H1 (cell line): Measurements from ENCODE around the gene LRRC27. TPM values are rescaled to one million over a fixed set of nuclear protein-coding genes. Genes with fewer than 3 reads are reported as not detected.

Experiments used
- CTCF ChIA-PET: fragments of 300-600 bp; sonication (Branson Sonifier 250); formaldehyde crosslinking; loops from one replicate; lab custom pipeline; 2021; ENCODE audit not compliant: partially characterized antibody; lab: Charles Lee
- POLR2A ChIA-PET: fragments of 300-600 bp; sonication (Branson Sonifier 250); formaldehyde crosslinking; loops from one replicate; lab custom pipeline; 2021; ENCODE audit warnings: inconsistent platforms; ENCODE audit not compliant: partially characterized antibody; lab: Charles Lee
- DNase-seq, 2 experiments: peaks; one replicate each; pipeline versions ENCODE4 v3.0.0 to v3.0.0-alpha.2; 2010 to 2022; ENCODE audit warnings: low spot score in 2 of 2, low read depth in 1 of 2, mixed read lengths in 1 of 2
- FAIRE-seq: peaks from 2 replicates; lab custom pipeline; 2011; peaks lifted over from hg19 to GRCh38; lab: Jason Lieb, UNC
- H2AFZ ChIP-seq: 2 replicates; pipeline ENCODE4 v1.8.1; 2012; ENCODE audit warnings: low read length, inconsistent platforms
- H2AK5ac ChIP-seq: 2 replicates; pipeline ENCODE4 v1.6.1; 2013; ENCODE audit warnings: low read depth, low read length
- H2BK120ac ChIP-seq: replicated peaks from 2 replicates; pipeline ENCODE3; 2013; ENCODE audit warnings: low read depth, low read length, inconsistent platforms
- H2BK12ac ChIP-seq: 2 replicates; pipeline ENCODE4 v1.6.1; 2013; ENCODE audit warnings: low read depth, low read length
- H2BK15ac ChIP-seq: 2 replicates; pipeline ENCODE4 v1.6.1; 2013; ENCODE audit warnings: low read length
- H2BK20ac ChIP-seq: 2 replicates; pipeline ENCODE4 v1.6.1; 2013; ENCODE audit warnings: low read length
- H2BK5ac ChIP-seq: 2 replicates; pipeline ENCODE4 v1.6.1; 2013; ENCODE audit warnings: low read depth, low read length
- H3K14ac ChIP-seq: 2 replicates; pipeline ENCODE4 v1.6.1; 2013; ENCODE audit warnings: inconsistent platforms; ENCODE audit not compliant: insufficient read length
- H3K18ac ChIP-seq: 2 replicates; pipeline ENCODE4 v1.6.1; 2013; ENCODE audit warnings: low read length; ENCODE audit errors: extremely low read depth
- H3K23ac ChIP-seq: 2 replicates; pipeline ENCODE4 v1.6.1; 2013; ENCODE audit warnings: inconsistent platforms; ENCODE audit not compliant: insufficient read length
- H3K23me2 ChIP-seq: 2 replicates; pipeline ENCODE4 v1.6.1; 2013; ENCODE audit warnings: low read depth, low read length
- H3K27ac ChIP-seq: 2 replicates; pipeline ENCODE4 v1.6.1; 2011; ENCODE audit warnings: low read depth, low read length, inconsistent platforms
- H3K27me3 ChIP-seq, 4 experiments: replicated peaks in 1 of 4; 1 replicate in 1 of 4; 2 replicates in 3 of 4; pipeline versions ENCODE4 v1.6.1 to v1.8.1; 2011 to 2013; ENCODE audit warnings: low read length in 3 of 4, mild to moderate bottlenecking in 3 of 4, inconsistent platforms in 2 of 4, mixed read lengths in 2 of 4, moderate library complexity in 1 of 4; ENCODE audit not compliant: control insufficient read depth in 3 of 4, insufficient read depth in 3 of 4; ENCODE audit errors: extremely low read depth in 1 of 4
- H3K36me3 ChIP-seq, 4 experiments: 2 replicates each; pipeline versions ENCODE4 v1.6.1 to v1.8.1; 2011 to 2013; ENCODE audit warnings: mild to moderate bottlenecking in 4 of 4, low read length in 3 of 4, moderate library complexity in 2 of 4, control low read depth in 1 of 4, inconsistent platforms in 1 of 4; ENCODE audit not compliant: insufficient read depth in 4 of 4, control insufficient read depth in 2 of 4
- H3K4ac ChIP-seq: replicated peaks from 2 replicates; pipeline ENCODE3; 2013; ENCODE audit warnings: low read length, low read depth, mixed read lengths, inconsistent platforms; ENCODE audit not compliant: insufficient read length
- H3K4me1 ChIP-seq, 4 experiments: replicated peaks in 1 of 4; 1 replicate in 1 of 4; 2 replicates in 3 of 4; pipeline versions ENCODE4 v1.6.1 to v1.8.1; 2011 to 2013; ENCODE audit warnings: low read length in 3 of 4, inconsistent platforms in 2 of 4, mixed read lengths in 1 of 4; ENCODE audit not compliant: insufficient read depth in 4 of 4, control insufficient read depth in 3 of 4
- H3K4me2 ChIP-seq, 2 experiments: 2 replicates each; pipeline versions ENCODE4 v1.6.1 to v1.8.1; 2011 to 2013; ENCODE audit warnings: low read depth in 2 of 2, low read length in 2 of 2, control low read depth in 1 of 2, inconsistent platforms in 1 of 2, mild to moderate bottlenecking in 1 of 2; ENCODE audit not compliant: insufficient read depth in 1 of 2
- H3K4me3 ChIP-seq, 4 experiments: fragments of 200-600, 300-600 bp in 1 of 4; sonication (generic), shearing (Covaris generic), sonication (Bioruptor Twin) in 1 of 4; 2 replicates each; pipeline versions ENCODE4 v1.5.1 to v1.8.1; 2011 to 2016; ENCODE audit warnings: low read length in 4 of 4, low read depth in 3 of 4, control low read depth in 2 of 4, inconsistent platforms in 2 of 4, mild to moderate bottlenecking in 2 of 4, mixed read lengths in 1 of 4, moderate library complexity in 1 of 4; ENCODE audit not compliant: insufficient read depth in 2 of 4; ENCODE audit errors: extremely low read depth in 1 of 4
- H3K56ac ChIP-seq: replicated peaks from 2 replicates; pipeline ENCODE3; 2013; ENCODE audit warnings: low read depth, mild to moderate bottlenecking, mixed read lengths, low read length, inconsistent platforms; ENCODE audit not compliant: insufficient read length
- H3K79me1 ChIP-seq: 2 replicates; pipeline ENCODE4 v1.6.1; 2013; ENCODE audit warnings: low read depth, low read length, control low read depth
- H3K79me2 ChIP-seq, 2 experiments: 2 replicates each; pipeline versions ENCODE4 v1.6.1 to v1.8.1; 2012 to 2013; ENCODE audit warnings: low read length in 2 of 2, mild to moderate bottlenecking in 2 of 2, inconsistent platforms in 1 of 2; ENCODE audit not compliant: insufficient read depth in 2 of 2, control insufficient read depth in 1 of 2
- H3K9ac ChIP-seq, 4 experiments: replicated peaks in 1 of 4; 1 replicate in 1 of 4; 2 replicates in 3 of 4; pipeline versions ENCODE4 v1.6.1 to v1.8.1; 2011 to 2013; ENCODE audit warnings: low read depth in 3 of 4, low read length in 3 of 4, control low read depth in 2 of 4, mild to moderate bottlenecking in 2 of 4, moderate library complexity in 2 of 4, inconsistent platforms in 1 of 4; ENCODE audit errors: extremely low read depth in 1 of 4
- H3K9me3 ChIP-seq, 2 experiments: 2 replicates each; pipeline versions ENCODE4 v1.6.1 to v1.8.1; 2012 to 2013; ENCODE audit warnings: mild to moderate bottlenecking in 2 of 2, moderate library complexity in 2 of 2, control low read depth in 1 of 2, inconsistent platforms in 1 of 2, low read depth in 1 of 2, low read length in 1 of 2, mixed read lengths in 1 of 2; ENCODE audit not compliant: insufficient read depth in 2 of 2
- H4K20me1 ChIP-seq, 2 experiments: replicated peaks in 1 of 2; 2 replicates each; pipeline versions ENCODE3 to v1.8.1; 2011 to 2013; ENCODE audit warnings: inconsistent platforms in 2 of 2, low read length in 2 of 2, mild to moderate bottlenecking in 1 of 2; ENCODE audit not compliant: insufficient read depth in 2 of 2, control insufficient read depth in 1 of 2
- H4K5ac ChIP-seq: 2 replicates; pipeline ENCODE4 v1.6.1; 2013; ENCODE audit warnings: low read length, low read depth, mixed read lengths, inconsistent platforms; ENCODE audit not compliant: insufficient read length
- H4K8ac ChIP-seq: 2 replicates; pipeline ENCODE4 v1.8.0; 2013; ENCODE audit warnings: mild to moderate bottlenecking, moderate library complexity, low read length, inconsistent platforms; ENCODE audit not compliant: insufficient read depth; ENCODE audit errors: extremely low read depth
- H4K91ac ChIP-seq: replicated peaks from 2 replicates; pipeline ENCODE3; 2013; ENCODE audit warnings: low read length, mixed read lengths, inconsistent platforms; ENCODE audit not compliant: insufficient read length
- BRCA1 ChIP-seq: IDR thresholded peaks from 2 replicates; pipeline ENCODE4 v1.6.1; 2012; ENCODE audit warnings: low read depth, low read length, improper control_type of control experiment
- RBBP5 ChIP-seq: IDR thresholded peaks from 2 replicates; pipeline ENCODE4 v1.7.1; 2012; ENCODE audit warnings: low read depth, mild to moderate bottlenecking, inconsistent platforms, low read length, moderate library complexity, borderline replicate concordance
- WGBS, 2 experiments: shearing (Covaris generic) in 1 of 2; methylation state at CpG; one replicate each; pipeline versions ENCODE4 v1.1.6 to v1.1.7; 2013 to 2015; ENCODE audit warnings: low lambda C conversion rate in 2 of 2, mixed read lengths in 2 of 2, inconsistent platforms in 1 of 2, low coverage in 1 of 2, missing lambda C conversion rate in 1 of 2; ENCODE audit not compliant: insufficient replicate concordance in 2 of 2, insufficient coverage in 1 of 2, insufficient read length in 1 of 2; ENCODE audit errors: extremely low coverage in 1 of 2, missing lambda C conversion rate in 1 of 2; 5-methylcytosine and 5-hydroxymethylcytosine counted together
- polyA plus RNA-seq, 7 experiments: library from polyadenylated mRNA; depleted of rRNA in 3 of 7; stranded (reverse) in 5 of 7; unstranded in 2 of 7; fragments of >200 nt in 5 of 7; fragments of 200-250 nt in 2 of 7; gene quantifications; 1 replicate in 5 of 7; 2 replicates in 1 of 7; 4 replicates in 1 of 7; pipeline versions ENCODE4 v1.2.1 to v1.2.3, GENCODE V29; 2011 to 2013; ENCODE audit warnings: missing spikeins in 2 of 7, mixed read lengths in 2 of 7
- total RNA-seq: library from RNA; stranded (reverse); fragmentation: NEBNext Ultra II Directional; extraction: Animal tissue kit (Norgen Biotek cat#: 25700); gene quantifications from 2 replicates; pipeline ENCODE4 v1.2.1, GENCODE V29; 2021

Gene LRRC27
- total and polyA plus RNA-seq, 2 of the 8 experiments (the other 6 are each of a cell fraction or from before 2014, with no cell fraction given), result 1.2 to 3.8 TPM

DNA sequence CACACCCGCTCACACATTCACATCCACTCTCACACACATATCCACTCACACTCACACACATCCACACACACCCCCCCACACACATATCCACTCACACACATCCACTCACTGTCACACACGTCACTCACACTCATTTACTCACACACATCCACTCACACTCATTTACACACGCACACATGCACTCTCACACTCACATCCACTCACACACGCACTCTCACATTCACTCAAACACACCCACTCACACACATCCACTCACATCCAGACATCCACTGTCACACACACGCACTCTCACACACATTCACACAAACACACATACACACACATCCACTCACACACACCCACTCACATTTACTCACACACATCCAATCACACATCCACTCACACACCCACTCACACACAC, 83.3 kb downstream of the LRRC27 start:
- peaks cover 0 to 6% of the 10 kb centered on the region in 2 experiments for H4K20me1 ChIP-seq
- H2BK12ac ChIP-seq, result peak overlapping the region; percentile 35; the same call in 1 of the 2 replicates
- no peak overlapping the region for H2BK120ac ChIP-seq
- no peak overlapping the region for H2AFZ ChIP-seq
- peaks cover 4% of the 10 kb centered on the region; the same call in 1 of the 2 replicates for H3K79me1 ChIP-seq
- peak overlapping the region; percentile 49 for H3K4ac ChIP-seq
- ChIA-PET CTCF (no interaction called here), POLR2A (interaction anchor here (1.4 kb wide), 1 partner anchor 13 kb away, joined by 5 read pairs; no protein-coding TSS in a partner anchor)
- H3K4me1 ChIP-seq, result peaks cover 9 to 41% (median 25%) of the 10 kb centered on the region in 4 experiments
- H3K4me2 ChIP-seq, result no peak overlapping the region
- 0 out of 7 replicates have a peak, but pooled peaks cover 0 to 2% (median 0%) of the 10 kb centered on the region in 4 experiments for H3K27me3 ChIP-seq
- no peak overlapping the region for H2BK20ac ChIP-seq
- H3K23me2 ChIP-seq, result peaks cover 11% of the 10 kb centered on the region; the same call in 1 of the 2 replicates
- no peaks in the 10 kb centered on the region for H3K9me3 ChIP-seq
- no peak for TF ChIP-seq RBBP5
- no peak for TF ChIP-seq BRCA1
- H2BK5ac ChIP-seq, result peak overlapping the region; percentile 1; the same call in 1 of the 2 replicates
- no peak for FAIRE-seq
- H3K56ac ChIP-seq, result peak overlapping the region; percentile 87
- 75 to 100% methylated on average over 1 to 5 of the region's 5 CpGs for WGBS, 2 experiments
- peaks cover 0 to 4% of the 10 kb centered on the region in 2 experiments; a peak in 1 of 4 replicates for H3K79me2 ChIP-seq
- no peak for DNase-seq
- no peak overlapping the region for H3K27ac ChIP-seq
- H3K18ac ChIP-seq, result no peak overlapping the region
- no peaks in the 10 kb centered on the region for H3K36me3 ChIP-seq
- H3K14ac ChIP-seq, result no peak overlapping the region
- no peak overlapping the region for H3K4me3 ChIP-seq
- H3K23ac ChIP-seq, result no peak overlapping the region
- no peak overlapping the region for H4K8ac ChIP-seq
- H4K5ac ChIP-seq, result no peak overlapping the region
- H2AK5ac ChIP-seq, result peak overlapping the region; percentile 79
- H4K91ac ChIP-seq, result peak overlapping the region; percentile 75
- H2BK15ac ChIP-seq, result 0 out of 2 replicates have a peak overlapping the region, but pooled peaks have one; percentile 13
- H3K9ac ChIP-seq, result no peak overlapping the region; a peak in 1 of 7 replicates
